Natural killer cell treated with Interleukin-12 subunit alpha and Interleukin-12 subunit beta and Interleukin-15 and Interleukin-18, amount 100 ng/mL, for 72 hours (primary cell): Measurements from ENCODE around the gene MSX1. TPM values are rescaled to one million over a fixed set of nuclear protein-coding genes. Genes with fewer than 3 reads are reported as not detected.
"Not testable (repeated sequence)": the region's sequence is repeated elsewhere in the genome, so short reads cannot be mapped to it uniquely, and the experiment has no call there.

ENCODE experiments used
- ATAC-seq, 2 donors: fragments of 150-1000 bp; cut with Tn5 transposase in 1 of 2; sonication (Bioruptor Pico), chemical (Tn5 transposase) in 1 of 2; 2 replicates each; pipeline ENCODE4 v1.10.0; 2021
- DNase-seq: peaks from one replicate; pipeline ENCODE4 v3.0.0; 2022; ENCODE audit warnings: low spot score
- H3K27ac Mint-ChIP-seq, 2 donors: 1 replicate in 1 of 2; 2 replicates in 1 of 2; pipeline ENCODE4 v1.8.0; 2022; ENCODE audit warnings: mixed read lengths in 2 of 2, mild to moderate bottlenecking in 1 of 2, moderate library complexity in 1 of 2
- H3K27me3 Mint-ChIP-seq, 2 donors: 1 replicate in 1 of 2; 2 replicates in 1 of 2; pipeline ENCODE4 v1.8.0; 2022; ENCODE audit warnings: mixed read lengths in 2 of 2
- H3K36me3 Mint-ChIP-seq: one replicate; pipeline ENCODE4 v1.8.0; 2022; ENCODE audit warnings: mixed read lengths
- H3K4me1 Mint-ChIP-seq, 2 donors: 1 replicate in 1 of 2; 2 replicates in 1 of 2; pipeline ENCODE4 v1.8.0; 2022; ENCODE audit warnings: low read depth in 2 of 2, mixed read lengths in 2 of 2, mild to moderate bottlenecking in 1 of 2
- H3K4me3 Mint-ChIP-seq: one replicate; pipeline ENCODE4 v1.8.0; 2022; ENCODE audit warnings: mixed read lengths
- H3K9me3 Mint-ChIP-seq: 2 replicates; pipeline ENCODE4 v1.8.0; 2022; ENCODE audit warnings: mixed read lengths
- total RNA-seq, 2 donors: library from RNA; stranded (reverse); gene quantifications; one replicate each; pipeline ENCODE4 v1.2.3, GENCODE V29; 2022

Gene MSX1
- under 1 TPM in 1 of 2 donors, not detected in 1; 0.24 TPM for total RNA-seq

GRCh38 chr4:4859325-4859798 is at the start of gene MSX1:
Gene MSX1 (plus strand): TSS chr4:4859665. CDS start chr4:4859900, 235 bp downstream.
- Mint-ChIP-seq H3K27ac (no peak within 1 kb of the TSS), H3K9me3 (no peaks in the 10 kb centered on the region), H3K36me3 (no peaks in the 10 kb centered on the region), H3K27me3 (peaks cover 45 to 90% of the 10 kb centered on the region in 2 donors), H3K4me1 (peaks cover 32 to 42% of the 10 kb centered on the region in 2 donors), H3K4me3 (peak within 1 kb of the TSS; percentile 92)
- DNase-seq (peak; percentile 83), ATAC-seq (peak; percentile 89 to 95)

DNA sequence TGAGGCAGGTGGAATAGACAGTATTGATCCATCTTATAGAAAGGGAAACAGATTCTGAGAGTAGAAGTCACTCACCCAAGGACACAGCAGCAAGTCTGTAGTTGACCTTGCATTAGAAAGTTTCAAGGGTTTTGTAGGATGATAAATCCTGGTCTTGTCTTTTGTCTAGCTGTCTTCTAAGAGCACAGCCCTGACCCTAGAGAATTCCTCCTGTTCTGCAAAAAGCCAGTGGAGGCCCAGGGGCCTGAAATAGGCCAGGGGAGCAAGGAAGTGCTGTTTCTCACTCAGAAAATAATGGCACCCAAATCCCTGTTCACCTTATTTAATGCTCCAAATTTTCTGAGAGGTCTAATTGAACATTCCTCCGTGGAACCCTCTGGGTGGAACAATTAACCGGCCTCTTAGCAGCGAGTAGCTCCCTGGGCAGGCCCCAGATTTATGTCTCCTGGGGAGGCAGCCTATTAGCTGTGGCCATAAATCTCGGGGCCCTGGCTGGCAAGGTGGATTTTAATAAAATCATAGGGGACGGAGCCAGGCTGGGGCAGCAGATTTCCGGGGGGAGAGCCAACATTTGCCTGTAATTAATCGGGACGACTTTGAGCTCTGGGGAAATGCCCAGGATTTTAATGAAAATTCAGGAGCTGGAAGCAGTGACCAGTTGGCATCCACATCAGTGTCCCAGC is 49.2 kb upstream of the MSX1 start:
- Mint-ChIP-seq H3K4me3 (no peak overlapping the region), H3K36me3 (no peaks in the 10 kb centered on the region), H3K9me3 (no peaks in the 10 kb centered on the region), H3K27me3 (peaks cover 27 to 34% of the 10 kb centered on the region in 2 donors), H3K27ac (no peak overlapping the region), H3K4me1 (no peaks in the 10 kb centered on the region)
- no peak for ATAC-seq
- DNase-seq, result no peak

GRCh38 chr4:4810778-4811177 is 48.7 kb upstream of the MSX1 start:
- Mint-ChIP-seq H3K27ac (no peak overlapping the region), H3K36me3 (no peaks in the 10 kb centered on the region), H3K4me3 (no peak overlapping the region), H3K4me1 (no peaks in the 10 kb centered on the region), H3K27me3 (peaks cover 28 to 34% of the 10 kb centered on the region in 2 donors), H3K9me3 (no peaks in the 10 kb centered on the region)
- ATAC-seq (no peak), DNase-seq (no peak)

DNA sequence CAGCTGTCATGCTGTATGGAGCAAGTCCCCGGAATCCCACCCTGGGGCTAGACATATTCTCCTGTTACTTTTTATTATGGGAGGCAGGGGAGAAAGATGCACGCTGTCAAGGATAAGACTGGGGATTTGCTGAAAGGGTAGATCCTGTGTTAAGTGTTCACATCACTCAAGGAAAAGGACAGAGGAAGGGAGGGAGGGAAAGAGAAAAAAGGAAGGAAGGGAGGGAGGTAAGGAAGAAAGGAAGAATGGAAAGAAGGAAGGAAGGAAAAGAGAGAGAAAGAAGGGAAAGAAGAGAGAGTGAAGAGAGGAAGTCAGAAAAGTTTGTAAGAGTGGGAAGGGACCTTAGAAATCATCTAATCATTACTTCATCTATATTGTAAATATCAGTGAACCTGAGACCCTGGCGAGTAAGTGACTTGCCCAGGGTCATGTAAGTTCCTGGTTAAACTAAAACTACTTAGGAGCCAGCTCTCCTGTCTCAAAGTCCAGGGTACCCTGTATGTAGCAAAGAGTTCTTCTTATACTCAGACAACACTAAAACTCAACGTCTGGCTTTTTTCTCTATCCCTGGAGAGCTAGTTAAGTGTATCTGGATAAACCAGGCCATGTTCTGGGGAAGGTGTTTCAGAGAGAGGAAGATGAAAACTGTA is 47.2 kb upstream of the MSX1 start:
- Mint-ChIP-seq H3K4me3 (no peak overlapping the region), H3K27me3 (peaks cover 31 to 36% of the 10 kb centered on the region in 2 donors), H3K27ac (no peak overlapping the region), H3K4me1 (no peaks in the 10 kb centered on the region), H3K9me3 (peaks cover 3% of the 10 kb centered on the region), H3K36me3 (peaks cover 5% of the 10 kb centered on the region)
- ATAC-seq (no peak), DNase-seq (no peak)

DNA sequence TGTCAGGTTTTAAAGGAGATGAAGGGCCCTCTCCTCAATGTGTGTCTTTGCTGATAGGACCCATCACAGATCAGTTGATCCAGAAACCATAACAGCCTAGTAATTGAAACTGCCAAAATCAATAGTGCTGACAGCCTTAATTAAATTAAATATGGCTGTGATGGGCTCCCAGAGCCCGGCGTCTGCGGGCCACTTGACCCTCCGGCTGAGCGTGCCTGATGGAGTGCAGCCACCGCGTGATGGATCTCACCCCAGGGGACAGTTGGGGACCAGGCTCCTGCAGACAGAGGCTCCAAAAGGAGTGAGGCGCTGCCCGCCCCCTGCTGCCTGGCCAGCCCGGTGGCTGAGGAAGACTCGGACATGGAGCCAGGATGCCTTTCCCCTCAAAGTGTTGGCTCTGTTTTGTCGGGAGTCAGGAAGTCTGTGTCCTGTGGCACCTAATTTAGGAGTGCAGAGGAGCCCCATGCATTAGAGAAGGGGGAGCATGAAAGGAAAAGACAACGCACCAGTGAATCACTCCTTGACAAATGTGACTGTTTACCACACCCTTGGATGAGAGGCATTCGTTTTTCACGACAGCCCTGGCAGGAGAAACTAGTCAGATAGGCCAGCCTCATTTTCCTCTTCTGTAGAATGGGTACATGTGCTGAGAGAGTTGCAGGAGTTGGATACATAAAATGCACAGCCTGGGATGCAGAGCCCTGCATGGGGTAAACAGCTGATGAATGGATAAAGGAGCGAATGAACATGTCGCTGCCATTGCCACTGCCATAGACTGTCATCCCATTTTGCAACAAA is 40.9 kb upstream of the MSX1 start:
- DNase-seq (no peak), ATAC-seq (no peak)
- Mint-ChIP-seq H3K27ac (no peak overlapping the region), H3K4me1 (no peaks in the 10 kb centered on the region), H3K4me3 (no peak overlapping the region), H3K27me3 (peaks cover 20 to 22% of the 10 kb centered on the region in 2 donors), H3K36me3 (peaks cover 16% of the 10 kb centered on the region), H3K9me3 (peaks cover 5% of the 10 kb centered on the region)

DNA sequence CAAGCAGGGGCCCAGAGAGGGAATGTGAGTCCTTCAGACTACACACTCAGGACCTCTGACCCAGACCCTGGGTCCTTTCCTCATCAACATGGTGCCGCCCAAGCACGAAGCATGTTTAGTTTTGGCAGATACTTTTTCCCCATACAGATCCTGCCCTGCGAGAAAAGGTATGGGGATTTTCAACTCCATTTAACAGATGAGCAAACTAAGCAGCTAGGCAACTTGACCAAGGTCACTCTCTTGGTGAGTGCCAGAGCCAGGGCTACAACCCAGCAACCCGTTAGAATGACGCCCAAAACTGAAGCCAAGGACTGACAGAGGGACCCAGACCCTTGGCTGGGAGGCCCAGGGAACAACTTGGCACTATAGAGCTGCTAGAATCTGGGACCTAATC is 40.3 kb upstream of the MSX1 start:
- Mint-ChIP-seq H3K4me1 (no peaks in the 10 kb centered on the region), H3K9me3 (peaks cover 5% of the 10 kb centered on the region), H3K36me3 (peaks cover 16% of the 10 kb centered on the region), H3K27ac (no peak overlapping the region), H3K4me3 (no peak overlapping the region), H3K27me3 (peaks cover 16% of the 10 kb centered on the region in 2 donors)
- no peak for DNase-seq
- no peak for ATAC-seq

DNA sequence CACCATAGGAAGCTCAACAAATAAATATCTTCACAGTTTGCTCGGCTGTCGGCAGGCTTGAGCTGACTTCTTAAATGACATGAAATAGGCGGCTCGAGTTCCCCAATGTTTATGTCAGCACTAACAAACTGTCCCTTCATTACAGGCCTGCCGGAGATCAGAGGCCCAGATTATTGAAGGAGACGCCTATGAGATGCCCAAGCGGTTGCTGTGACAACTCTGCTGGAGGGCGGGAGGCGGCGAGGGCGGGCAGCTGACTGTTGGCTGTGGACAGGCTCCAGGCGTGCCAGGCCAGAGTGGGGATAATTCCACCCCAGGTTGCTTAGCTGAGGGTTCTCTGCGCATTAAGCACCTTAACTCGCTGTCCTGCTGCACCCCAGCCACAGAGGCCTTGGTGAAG is 39.2 kb upstream of the MSX1 start:
- Mint-ChIP-seq H3K4me1 (no peaks in the 10 kb centered on the region), H3K27me3 (peaks cover 14 to 15% of the 10 kb centered on the region in 2 donors), H3K4me3 (no peak overlapping the region), H3K9me3 (peaks cover 5% of the 10 kb centered on the region), H3K27ac (no peak overlapping the region), H3K36me3 (peaks cover 16% of the 10 kb centered on the region)
- DNase-seq, result no peak
- ATAC-seq, result no peak

- no peak for DNase-seq
- peak in 1 of 2 donors; percentile 49 for ATAC-seq
- Mint-ChIP-seq H3K27ac (no peak overlapping the region), H3K36me3 (peaks cover 16% of the 10 kb centered on the region), H3K4me1 (no peaks in the 10 kb centered on the region), H3K4me3 (no peak overlapping the region), H3K27me3 (peaks cover 14 to 18% of the 10 kb centered on the region in 2 donors), H3K9me3 (peaks cover 5% of the 10 kb centered on the region)
These were observed 38.7 kb upstream of the MSX1 start for GRCh38 chr4:4820739-4821138.

DNA sequence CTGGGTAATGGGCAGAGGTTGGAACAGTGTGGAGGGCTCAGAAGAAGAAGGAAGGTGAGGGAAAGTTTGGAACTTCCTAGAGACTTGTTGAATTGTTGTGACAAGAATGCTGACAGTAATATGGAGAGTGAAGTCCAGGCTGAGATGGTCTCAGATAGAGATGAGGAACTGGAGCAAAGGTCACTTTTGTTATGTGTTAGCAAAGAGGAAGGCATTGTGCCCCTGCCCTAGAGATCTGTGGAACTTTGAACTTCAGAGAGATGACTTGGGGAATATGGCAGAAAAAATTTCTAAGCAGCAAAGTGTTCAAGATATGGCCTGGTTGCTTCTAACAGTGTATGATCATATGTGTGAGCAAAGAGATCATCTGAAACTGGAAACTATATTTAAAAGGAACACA is 37.9 kb upstream of the MSX1 start:
- DNase-seq (no peak), ATAC-seq (no peak)
- Mint-ChIP-seq H3K36me3 (peaks cover 16% of the 10 kb centered on the region), H3K9me3 (peaks cover 5% of the 10 kb centered on the region), H3K27ac (no peak overlapping the region), H3K4me3 (no peak overlapping the region), H3K4me1 (no peaks in the 10 kb centered on the region), H3K27me3 (peaks cover 18 to 24% of the 10 kb centered on the region in 2 donors)

DNA sequence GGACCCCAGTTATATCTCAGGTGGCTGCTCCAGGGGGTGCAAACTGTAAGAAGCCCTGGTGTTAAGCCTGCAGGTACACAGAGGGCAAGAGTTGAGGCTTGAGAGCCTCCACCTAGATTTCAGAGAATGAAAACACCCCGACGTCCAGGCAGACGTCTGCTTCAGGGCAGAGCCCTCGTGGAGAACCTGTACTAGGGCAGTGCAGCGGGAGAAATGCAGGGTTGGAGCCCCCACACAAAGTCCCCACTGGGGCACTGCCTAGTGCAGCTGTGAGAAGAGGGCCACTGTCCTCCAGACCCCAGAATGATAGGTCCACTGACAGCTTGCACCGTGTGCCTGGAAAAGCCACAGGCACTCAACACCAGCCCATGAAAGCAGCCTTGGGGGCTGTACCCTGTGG is 37.2 kb upstream of the MSX1 start:
- not testable (repeated sequence) for H3K9me3 Mint-ChIP-seq, DNase-seq, H3K4me1 Mint-ChIP-seq, H3K27ac Mint-ChIP-seq, ATAC-seq, H3K4me3 Mint-ChIP-seq
- H3K36me3 Mint-ChIP-seq, result peaks cover 11% of the 10 kb centered on the region
- H3K27me3 Mint-ChIP-seq, result peaks cover 15 to 22% of the 10 kb centered on the region in 2 donors

DNA sequence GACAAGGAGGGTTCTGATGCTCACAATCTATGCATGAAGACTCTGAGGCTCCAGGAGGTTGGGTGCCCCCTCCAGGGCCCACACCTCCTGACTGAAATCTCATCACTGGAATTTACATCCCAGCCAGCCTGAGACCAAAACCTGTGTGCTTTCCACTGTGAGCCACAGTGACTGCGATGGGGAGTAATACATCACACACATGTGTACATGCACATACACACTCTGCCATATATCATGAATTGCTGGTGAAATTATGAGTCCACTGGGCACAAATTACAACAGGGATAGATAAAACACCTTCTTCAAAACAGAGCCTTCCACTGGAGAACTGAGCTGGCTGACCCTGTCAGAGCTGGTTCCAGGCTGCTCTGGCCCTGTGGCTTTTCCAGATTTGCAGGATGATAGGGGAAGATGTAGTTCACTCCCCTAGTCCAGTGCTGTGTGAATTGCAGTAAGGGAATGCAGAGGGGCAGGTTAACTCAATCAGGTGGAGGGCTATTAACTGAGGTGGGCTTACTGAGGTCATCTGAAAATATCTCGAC is 35.8 kb upstream of the MSX1 start:
- ATAC-seq (no peak), DNase-seq (no peak)
- Mint-ChIP-seq H3K36me3 (peaks cover 8% of the 10 kb centered on the region), H3K27me3 (peaks cover 10 to 22% of the 10 kb centered on the region in 2 donors), H3K4me3 (no peak overlapping the region), H3K4me1 (no peaks in the 10 kb centered on the region), H3K27ac (no peak overlapping the region), H3K9me3 (no peaks in the 10 kb centered on the region)

DNA sequence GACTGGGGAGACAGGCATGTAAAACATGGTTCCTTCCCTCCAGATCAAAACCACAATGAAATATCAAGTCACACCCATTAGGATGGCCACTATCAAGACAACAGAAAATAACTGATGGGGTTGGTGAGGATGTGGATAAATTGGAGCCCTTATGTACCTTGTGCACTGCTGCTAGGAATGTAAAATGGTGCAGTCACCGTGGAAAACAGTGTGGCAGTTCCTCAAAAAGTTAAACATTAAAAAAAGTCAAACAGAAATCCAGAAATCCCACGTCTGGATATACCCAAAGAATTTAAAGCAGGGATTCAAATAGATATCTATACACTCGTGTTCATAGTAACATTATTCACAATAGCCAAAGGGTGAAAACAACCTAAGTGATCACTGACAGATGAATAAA is 35.2 kb upstream of the MSX1 start:
- DNase-seq (no peak), ATAC-seq (no peak)
- H3K36me3 Mint-ChIP-seq, result peaks cover 8% of the 10 kb centered on the region
- no peak overlapping the region for H3K27ac Mint-ChIP-seq
- no peak overlapping the region for H3K4me3 Mint-ChIP-seq
- H3K4me1 Mint-ChIP-seq, result no peaks in the 10 kb centered on the region
- H3K9me3 Mint-ChIP-seq, result no peaks in the 10 kb centered on the region
- H3K27me3 Mint-ChIP-seq, result peaks cover 16 to 27% of the 10 kb centered on the region in 2 donors

DNA sequence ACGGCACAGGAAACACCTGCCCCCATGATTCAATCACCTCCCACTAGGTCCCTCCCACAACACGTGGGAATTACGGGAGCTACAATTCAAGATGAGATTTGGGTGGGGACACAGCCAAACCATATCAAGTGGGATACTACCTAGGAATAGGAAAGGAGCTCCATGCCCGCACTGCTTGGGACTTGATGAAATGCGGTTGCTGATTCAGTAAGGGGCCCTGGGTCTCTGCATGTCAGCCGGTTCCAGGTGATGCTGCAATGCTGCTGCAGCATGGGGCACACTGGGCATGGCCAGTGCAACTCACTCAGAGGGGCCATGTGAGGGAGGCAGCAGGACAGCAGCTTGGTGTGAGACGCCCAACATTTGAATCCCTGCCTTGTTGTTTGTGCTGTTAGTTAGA is 34.0 kb upstream of the MSX1 start:
- H3K36me3 Mint-ChIP-seq, result peaks cover 8% of the 10 kb centered on the region
- no peaks in the 10 kb centered on the region for H3K4me1 Mint-ChIP-seq
- no peak for ATAC-seq
- peaks cover 22 to 32% of the 10 kb centered on the region in 2 donors for H3K27me3 Mint-ChIP-seq
- no peak overlapping the region for H3K27ac Mint-ChIP-seq
- DNase-seq, result no peak
- H3K4me3 Mint-ChIP-seq, result no peak overlapping the region
- no peaks in the 10 kb centered on the region for H3K9me3 Mint-ChIP-seq
